SK-N-MC (cell line): ENCODE measurements around the gene TCAP.

Experiments used
- DNase-seq: peaks from one replicate; pipeline ENCODE4 v3.0.0-alpha.2; 2011; ENCODE audit warnings: low read depth, low spot score
- H3K27ac ChIP-seq: fragments of 200-600 bp; sonication (generic); 2 replicates; pipeline ENCODE4 v1.5.1; 2016; ENCODE audit warnings: mixed run types
- H3K36me3 ChIP-seq: fragments of 200-600 bp; sonication (generic); 2 replicates; pipeline ENCODE4 v1.6.1; 2017; ENCODE audit warnings: antibody characterized with exemption, low read length, mixed read lengths; ENCODE audit not compliant: insufficient read depth
- H3K4me3 ChIP-seq: fragments of 200-600 bp; sonication (generic); 2 replicates; pipeline ENCODE4 v1.5.1; 2016
- H3K9ac ChIP-seq: fragments of 200-600 bp; sonication (generic); 2 replicates; pipeline ENCODE4 v1.8.0; 2017; ENCODE audit warnings: mixed run types, mixed read lengths; ENCODE audit not compliant: insufficient read length
- H3K9me3 ChIP-seq: fragments of 200-600 bp; sonication (generic); 2 replicates; pipeline ENCODE4 v1.6.1; 2017; ENCODE audit warnings: low read depth, mild to moderate bottlenecking, antibody characterized with exemption, low read length, moderate library complexity, mixed read lengths
- EZH2 ChIP-seq: fragments of 200-600 bp; sonication (generic); IDR thresholded peaks from one replicate; pipeline ENCODE4 v1.6.1; 2017; ENCODE audit warnings: antibody characterized with exemption
- FOXP2 ChIP-seq: optimal IDR thresholded peaks from 2 replicates; pipeline ENCODE3; 2011; ENCODE audit warnings: mild to moderate bottlenecking, moderate library complexity; ENCODE audit not compliant: insufficient read depth; ENCODE audit errors: extremely low read length, control extremely low read depth
- POLR2AphosphoS5 ChIP-seq: IDR thresholded peaks from 2 replicates; pipeline ENCODE4 v1.6.1; 2012; ENCODE audit warnings: mild to moderate bottlenecking, low read depth, low read length, borderline replicate concordance

The TCAP gene

DNA sequence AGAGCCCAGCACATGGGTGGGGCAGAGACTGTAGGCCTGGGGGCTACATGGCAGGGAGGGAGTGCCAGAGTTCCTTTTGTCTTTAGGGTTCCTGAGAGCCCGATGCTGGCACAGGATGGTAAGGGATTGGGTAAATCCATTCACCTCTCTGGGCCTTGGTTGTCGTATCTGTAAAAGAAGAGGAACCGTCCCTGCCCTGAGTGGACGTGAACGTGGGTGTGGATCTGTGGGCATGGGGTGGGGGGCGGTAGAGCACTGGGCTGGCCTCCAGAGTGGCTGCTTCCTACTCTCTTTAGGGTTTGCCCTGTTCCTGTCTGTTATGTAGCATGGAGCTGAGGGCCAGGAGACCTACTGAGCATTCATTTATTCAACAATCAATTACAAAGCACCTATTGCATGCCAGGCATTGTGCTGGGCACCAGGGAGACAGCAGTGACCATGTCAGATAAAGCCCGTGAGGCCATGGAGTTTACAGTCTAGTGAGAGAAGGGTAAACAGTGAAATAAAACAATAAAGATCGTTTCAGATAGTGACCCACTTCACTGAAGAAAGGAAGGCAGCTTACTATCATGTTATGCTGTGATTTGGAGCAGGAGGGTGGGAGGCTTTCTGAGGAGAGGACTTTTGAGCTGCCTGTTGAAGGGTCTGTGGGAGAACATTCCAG lies 13.1 kb upstream of the TCAP start:
- no peaks in the 10 kb centered on the region for H3K9me3 ChIP-seq
- H3K36me3 ChIP-seq, result no peaks in the 10 kb centered on the region
- peak overlapping the region; percentile 66 for H3K27ac ChIP-seq
- H3K4me3 ChIP-seq, result no peak overlapping the region
- DNase-seq, result no peak
- H3K9ac ChIP-seq, result peak overlapping the region; percentile 49
- no peak for TF ChIP-seq POLR2AphosphoS5
- TF ChIP-seq EZH2, result no peak
- no peak for TF ChIP-seq FOXP2

DNA sequence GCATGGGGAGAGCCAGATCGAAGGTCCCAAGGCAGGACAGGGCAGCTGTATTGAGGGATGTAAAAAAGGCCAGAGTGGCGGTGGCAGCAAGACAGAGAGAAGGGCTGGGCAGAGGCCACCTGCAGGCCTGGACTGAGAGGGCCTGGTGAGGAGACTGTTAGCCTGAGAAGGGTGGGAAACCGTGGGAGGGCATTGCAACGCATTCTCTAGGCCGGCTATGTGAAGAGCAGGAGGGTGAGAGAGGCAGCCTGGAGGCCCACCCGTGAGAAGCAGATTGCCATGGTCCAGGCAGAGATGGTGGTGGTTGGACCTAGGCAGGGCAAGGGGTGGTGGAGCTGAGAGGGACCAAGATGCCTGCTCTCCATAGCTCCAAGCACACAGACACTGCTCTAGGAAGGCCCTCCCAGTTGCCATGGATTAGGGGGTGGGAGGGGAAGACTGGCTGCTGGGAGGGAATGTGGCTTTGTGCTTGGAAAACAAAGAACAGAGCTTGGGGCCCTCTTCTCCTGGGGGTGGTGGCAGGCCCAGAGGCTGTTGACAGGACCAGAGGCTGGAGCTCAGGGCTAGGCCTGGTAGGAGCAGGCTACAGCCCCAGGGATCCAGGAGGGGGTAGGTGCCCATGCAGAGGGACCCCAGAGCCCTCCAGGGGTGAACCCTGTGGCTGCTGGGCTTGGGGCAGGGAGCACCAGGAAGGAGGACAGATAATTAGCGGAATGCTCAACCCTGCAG lies 12.4 kb upstream of the TCAP start:
- H3K27ac ChIP-seq, result peak overlapping the region; percentile 66
- peak overlapping the region; percentile 49 for H3K9ac ChIP-seq
- no peaks in the 10 kb centered on the region for H3K36me3 ChIP-seq
- no peak overlapping the region for H3K4me3 ChIP-seq
- TF ChIP-seq POLR2AphosphoS5 (no peak), EZH2 (no peak), FOXP2 (no peak)
- no peaks in the 10 kb centered on the region for H3K9me3 ChIP-seq
- DNase-seq, result no peak

DNA sequence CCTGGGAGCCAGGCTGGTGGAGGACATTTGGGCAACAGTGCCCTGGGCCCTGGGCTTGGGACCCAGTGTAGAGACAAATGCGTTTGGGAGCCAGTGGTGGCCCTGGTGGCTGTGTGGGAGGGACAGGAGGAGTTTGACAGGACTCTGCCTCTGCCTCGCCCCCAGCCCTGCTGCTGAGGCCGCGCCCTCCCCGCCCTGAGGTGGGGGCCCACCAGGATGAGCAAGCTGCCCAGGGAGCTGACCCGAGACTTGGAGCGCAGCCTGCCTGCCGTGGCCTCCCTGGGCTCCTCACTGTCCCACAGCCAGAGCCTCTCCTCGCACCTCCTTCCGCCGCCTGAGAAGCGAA lies 11.9 kb upstream of the TCAP start:
- DNase-seq, result no peak
- H3K27ac ChIP-seq, result peak overlapping the region; percentile 57; the same call in 1 of the 2 replicates
- H3K36me3 ChIP-seq, result no peaks in the 10 kb centered on the region
- H3K4me3 ChIP-seq, result no peak overlapping the region
- H3K9me3 ChIP-seq, result no peaks in the 10 kb centered on the region
- TF ChIP-seq EZH2 (no peak), POLR2AphosphoS5 (no peak)
- H3K9ac ChIP-seq, result no peak overlapping the region

- DNase-seq, result no peak
- H3K36me3 ChIP-seq, result no peaks in the 10 kb centered on the region
- no peak overlapping the region for H3K4me3 ChIP-seq
- TF ChIP-seq FOXP2, result no peak
- no peak for TF ChIP-seq EZH2
- TF ChIP-seq POLR2AphosphoS5, result no peak
- H3K27ac ChIP-seq, result no peak overlapping the region
- H3K9me3 ChIP-seq, result no peaks in the 10 kb centered on the region
- no peak overlapping the region for H3K9ac ChIP-seq
Observed at GRCh38 chr17:39653662-39654331, 11.4 kb upstream of the TCAP start.

- Histone ChIP-seq H3K4me3 (no peak overlapping the region), H3K9ac (no peak overlapping the region), H3K36me3 (no peaks in the 10 kb centered on the region), H3K9me3 (no peaks in the 10 kb centered on the region), H3K27ac (no peak overlapping the region)
- no peak for DNase-seq
- no peak for TF ChIP-seq FOXP2
- TF ChIP-seq EZH2, result no peak
- no peak for TF ChIP-seq POLR2AphosphoS5
Observed at GRCh38 chr17:39655105-39655504, 10.0 kb upstream of the TCAP start.

DNA sequence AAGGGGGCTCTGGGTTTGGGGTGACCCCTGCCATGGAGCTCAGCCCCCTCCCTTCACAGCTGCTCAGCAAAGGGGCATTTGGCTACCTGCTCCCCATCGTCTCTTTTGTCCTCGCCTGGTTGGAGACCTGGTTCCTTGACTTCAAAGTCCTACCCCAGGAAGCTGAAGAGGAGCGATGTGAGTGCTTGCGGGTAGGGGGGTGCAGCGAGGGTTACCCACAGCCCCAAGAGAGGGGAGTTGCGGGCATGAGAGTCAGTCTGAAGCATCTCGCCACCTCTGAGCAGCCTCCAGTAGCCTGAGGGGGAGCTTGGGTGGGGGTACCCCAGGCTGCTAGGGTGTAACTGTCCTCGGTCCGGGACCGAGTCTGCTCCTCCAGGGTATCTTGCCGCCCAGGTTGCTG lies 6.8 kb upstream of the TCAP start:
- no peaks in the 10 kb centered on the region for H3K9me3 ChIP-seq
- no peak overlapping the region for H3K4me3 ChIP-seq
- H3K36me3 ChIP-seq, result no peaks in the 10 kb centered on the region; the same call in 1 of the 2 replicates
- TF ChIP-seq POLR2AphosphoS5, result no peak
- no peak for TF ChIP-seq FOXP2
- no peak for TF ChIP-seq EZH2
- DNase-seq, result no peak
- H3K9ac ChIP-seq, result no peak overlapping the region
- no peak overlapping the region for H3K27ac ChIP-seq

DNA sequence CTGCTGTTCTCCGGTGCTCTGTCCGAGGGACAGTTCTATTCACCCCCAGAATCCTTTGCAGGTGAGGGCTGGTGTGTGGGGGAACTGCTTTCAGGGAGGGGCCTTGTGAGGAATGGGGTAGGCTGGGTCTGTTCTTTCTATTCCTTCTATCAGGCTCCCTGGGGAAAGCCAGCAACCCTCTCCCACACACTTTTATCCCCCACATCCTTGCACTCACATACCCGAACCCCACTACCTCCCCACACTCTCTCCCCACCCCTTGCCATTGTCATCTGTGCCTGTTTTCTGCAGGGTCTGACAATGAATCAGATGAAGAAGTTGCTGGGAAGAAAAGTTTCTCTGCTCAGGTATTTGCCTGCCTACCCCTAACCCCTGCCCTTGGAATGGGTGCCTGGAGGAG lies 6.4 kb upstream of the TCAP start:
- Histone ChIP-seq H3K36me3 (no peaks in the 10 kb centered on the region; the same call in 1 of the 2 replicates), H3K9ac (no peak overlapping the region), H3K27ac (no peak overlapping the region), H3K4me3 (no peak overlapping the region), H3K9me3 (no peaks in the 10 kb centered on the region)
- DNase-seq, result no peak
- TF ChIP-seq EZH2 (no peak), FOXP2 (no peak), POLR2AphosphoS5 (no peak)

DNA sequence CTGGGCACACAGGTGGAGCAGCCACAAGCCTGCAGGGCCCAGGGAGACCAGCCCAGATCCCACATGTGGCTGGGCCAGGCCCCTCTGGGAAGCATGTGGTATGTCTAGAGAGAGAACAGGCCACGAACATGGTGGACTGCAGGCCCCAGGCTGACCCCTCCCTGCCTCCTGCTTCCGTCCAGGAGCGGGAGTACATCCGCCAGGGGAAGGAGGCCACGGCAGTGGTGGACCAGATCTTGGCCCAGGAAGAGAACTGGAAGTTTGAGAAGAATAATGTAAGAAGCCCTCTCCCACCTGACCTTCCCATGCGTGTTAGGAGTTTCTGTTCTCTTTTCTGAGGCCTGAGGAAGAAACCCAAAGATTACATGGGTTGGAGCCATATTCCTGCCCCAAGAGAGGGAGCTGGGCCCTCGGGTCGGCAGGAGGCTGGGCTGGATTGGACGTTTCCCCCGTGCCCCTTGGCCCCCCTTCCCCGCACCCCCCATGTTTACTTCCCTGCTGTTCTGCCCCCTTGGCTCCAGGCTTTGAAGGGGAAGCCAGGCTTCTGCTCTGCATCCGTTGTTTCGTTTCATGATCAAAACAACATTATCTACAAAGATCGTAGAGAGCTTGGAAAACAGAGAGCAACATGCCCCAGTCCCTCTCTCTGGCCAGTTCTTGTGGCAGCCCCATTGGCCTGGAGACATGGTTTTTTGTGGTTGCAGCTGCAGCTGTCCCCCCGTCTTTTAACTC lies 5.7 kb upstream of the TCAP start:
- no peak for TF ChIP-seq POLR2AphosphoS5
- no peak for TF ChIP-seq EZH2
- no peak for TF ChIP-seq FOXP2
- Histone ChIP-seq H3K4me3 (no peak overlapping the region), H3K36me3 (no peaks in the 10 kb centered on the region; the same call in 1 of the 2 replicates), H3K9me3 (no peaks in the 10 kb centered on the region), H3K9ac (no peak overlapping the region), H3K27ac (no peak overlapping the region)
- no peak for DNase-seq
